ENCODE results near the gene G3BP2.

DNA sequence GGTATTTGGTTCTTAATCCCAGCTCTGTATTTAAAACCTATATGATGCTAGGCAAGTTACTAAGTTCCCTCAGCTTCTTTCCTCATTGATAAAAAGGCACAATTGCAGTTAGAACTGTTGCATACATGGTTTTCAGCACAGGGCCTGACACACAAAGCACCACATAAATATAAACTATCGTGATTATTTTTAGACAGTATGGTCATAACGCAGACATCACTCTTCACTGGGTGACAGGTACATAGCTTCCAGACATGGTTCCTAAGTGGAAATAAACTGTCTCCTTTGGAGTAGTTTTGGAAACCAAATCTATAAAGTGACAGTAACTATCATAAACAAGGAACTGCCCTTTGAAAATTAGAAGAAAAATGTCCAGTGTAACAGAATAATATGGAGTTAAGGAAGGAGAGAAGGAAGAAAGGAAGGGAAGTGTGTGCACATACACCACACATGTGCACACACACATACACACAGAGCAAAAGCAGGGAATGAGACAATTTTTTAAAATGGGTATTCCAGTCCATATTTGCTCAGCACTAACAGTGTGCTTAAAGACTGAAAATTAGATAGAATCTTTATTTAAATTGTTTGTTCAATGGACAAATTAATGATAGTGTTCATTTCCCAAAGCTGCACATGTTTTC, 12.5 kb upstream of the G3BP2 start:
- TF ChIP-seq CTCF (IDR thresholded peaks at IDR 0.05 in 4 of 5, conservative IDR thresholded peaks at IDR 0.05 in 1 of 5) = no peak
- no peak for TF ChIP-seq POLR2A (IDR thresholded peaks at IDR 0.05)

All from gastrocnemius medialis (tissue), 4 donors.